Upper lobe of left lung (tissue), 4 donors: ENCODE measurements around the gene TAF3.

Experiments
- POLR2AphosphoS5 ChIP-seq, 2 donors: sonication (generic); formaldehyde crosslinking; IDR thresholded peaks; one replicate each; pipeline ENCODE4 v1.5.1; 2017; ENCODE audit warnings: antibody characterized with exemption in 2 of 2
- TF ChIP-seq, protein P1 (sequence below), 6 experiments: fragments of 450-650 bp in 4 of 6; fragments of 200-600 bp in 2 of 6; sonication (generic) in 2 of 6; IDR thresholded peaks; one replicate each; pipeline ENCODE4 v1.5.1; 2016 to 2019; ENCODE audit warnings: antibody characterized with exemption in 6 of 6

DNA sequence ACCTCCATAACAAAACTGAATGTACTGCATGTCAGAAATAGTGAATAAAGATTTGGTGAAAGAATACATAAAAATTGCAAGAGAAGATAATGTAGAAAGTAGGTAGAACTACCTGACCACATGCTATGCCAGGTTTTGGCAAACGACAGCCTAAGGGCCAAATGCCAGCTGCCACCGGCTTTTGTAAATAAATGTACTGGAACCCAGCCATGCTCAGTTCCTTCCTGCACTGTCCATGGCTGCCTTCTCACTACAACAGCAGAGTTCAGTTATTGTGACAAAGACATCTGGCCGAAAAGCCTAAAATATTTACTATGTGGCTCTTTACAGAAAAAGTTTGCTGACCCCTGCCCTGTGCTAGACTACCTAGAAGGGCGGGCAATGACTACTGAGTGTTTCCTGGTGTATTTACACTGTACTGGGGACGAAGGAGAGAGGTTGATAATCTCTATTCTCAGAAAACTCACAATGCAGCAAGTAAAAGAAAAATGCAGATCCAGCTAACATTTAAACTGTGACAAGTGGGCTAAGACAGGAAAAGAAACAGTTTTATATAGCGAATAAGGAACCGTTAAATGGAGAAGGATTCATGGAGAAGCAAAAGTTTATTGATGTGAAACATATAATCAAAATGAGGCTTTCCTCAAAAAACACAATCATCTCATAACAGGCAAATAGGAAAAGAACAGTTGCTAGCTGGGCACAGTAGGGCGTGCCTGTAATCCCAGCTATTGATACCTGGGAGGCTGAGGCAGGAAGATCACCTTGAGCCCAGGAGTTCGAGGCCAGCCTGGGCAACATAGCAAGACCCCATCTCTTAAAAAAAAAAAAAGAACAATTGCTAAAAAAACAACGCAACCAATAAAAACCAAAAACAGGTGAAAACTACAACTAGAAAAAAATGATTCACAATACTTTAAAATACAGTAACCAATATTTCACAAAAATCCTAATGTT, 44.2 kb upstream of the TAF3 start:
- TF ChIP-seq POLR2AphosphoS5 (IDR thresholded peaks at IDR 0.05), result no peak
- TF ChIP-seq, protein P1, sequence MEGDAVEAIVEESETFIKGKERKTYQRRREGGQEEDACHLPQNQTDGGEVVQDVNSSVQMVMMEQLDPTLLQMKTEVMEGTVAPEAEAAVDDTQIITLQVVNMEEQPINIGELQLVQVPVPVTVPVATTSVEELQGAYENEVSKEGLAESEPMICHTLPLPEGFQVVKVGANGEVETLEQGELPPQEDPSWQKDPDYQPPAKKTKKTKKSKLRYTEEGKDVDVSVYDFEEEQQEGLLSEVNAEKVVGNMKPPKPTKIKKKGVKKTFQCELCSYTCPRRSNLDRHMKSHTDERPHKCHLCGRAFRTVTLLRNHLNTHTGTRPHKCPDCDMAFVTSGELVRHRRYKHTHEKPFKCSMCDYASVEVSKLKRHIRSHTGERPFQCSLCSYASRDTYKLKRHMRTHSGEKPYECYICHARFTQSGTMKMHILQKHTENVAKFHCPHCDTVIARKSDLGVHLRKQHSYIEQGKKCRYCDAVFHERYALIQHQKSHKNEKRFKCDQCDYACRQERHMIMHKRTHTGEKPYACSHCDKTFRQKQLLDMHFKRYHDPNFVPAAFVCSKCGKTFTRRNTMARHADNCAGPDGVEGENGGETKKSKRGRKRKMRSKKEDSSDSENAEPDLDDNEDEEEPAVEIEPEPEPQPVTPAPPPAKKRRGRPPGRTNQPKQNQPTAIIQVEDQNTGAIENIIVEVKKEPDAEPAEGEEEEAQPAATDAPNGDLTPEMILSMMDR (IDR thresholded peaks at IDR 0.05), result no peak
